Brain microvascular endothelial cell (primary cell): ENCODE data around the gene ZNF83.
"Not testable (repeated sequence)": the region's sequence is repeated elsewhere in the genome, so short reads cannot be mapped to it uniquely, and the experiment has no call there.

Experiments used
- DNase-seq: peaks from one replicate; pipeline ENCODE4 v3.0.0-alpha.2; 2020
- H3K27ac ChIP-seq: fragments of 250-450 bp; sonication (Bioruptor Pico); 2 replicates; pipeline ENCODE4 v1.5.1; 2020; ENCODE audit warnings: mild to moderate bottlenecking, moderate library complexity
- H3K27me3 ChIP-seq: fragments of 250-450 bp; sonication (Bioruptor Pico); replicated peaks from 2 replicates; pipeline ENCODE4 v1.5.1; 2020; ENCODE audit warnings: mild to moderate bottlenecking
- H3K36me3 ChIP-seq: fragments of 250-450 bp; sonication (Bioruptor Pico); replicated peaks from 2 replicates; pipeline ENCODE4 v1.5.1; 2020; ENCODE audit warnings: mild to moderate bottlenecking
- H3K4me3 ChIP-seq: 2 replicates; pipeline ENCODE4 v1.5.1; 2011; ENCODE audit warnings: low read depth, mild to moderate bottlenecking, control low read depth, low read length, moderate library complexity
- in situ Hi-C: cut with HindIII; loops from 2 replicates; pipeline ENCODE4 v1.10.0; 2017; ENCODE audit warnings: low sequenced_read_pairs, low pct_ligation_motif_present
- TF ChIP-seq, protein P1 (sequence below): IDR thresholded peaks from 2 replicates; pipeline ENCODE4 v1.5.1; 2011; ENCODE audit warnings: low read depth, mild to moderate bottlenecking, moderate library complexity, low read length, control low read depth, inconsistent platforms; ENCODE audit errors: missing control alignments

The ZNF83 gene

DNA sequence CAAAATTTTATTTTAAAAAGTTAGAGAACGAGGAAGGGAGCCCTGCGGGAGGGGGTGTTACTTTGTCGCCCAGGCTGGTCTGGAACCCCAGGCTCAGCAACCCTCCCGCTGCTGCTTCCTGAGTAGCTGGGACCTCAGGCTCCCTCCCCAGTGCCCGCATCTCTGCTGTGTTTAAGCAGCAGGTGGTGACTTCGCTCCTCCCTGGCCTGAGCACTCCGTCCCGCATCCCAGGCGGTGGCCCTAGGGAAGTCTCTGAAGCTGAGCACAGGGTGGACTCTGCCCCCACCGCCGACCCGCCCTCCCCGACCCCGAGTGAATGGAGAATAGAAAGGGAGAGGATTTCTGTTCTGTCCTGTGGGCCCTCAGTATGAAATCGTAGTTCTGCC is 37.5 kb downstream of the ZNF83 start:
- Histone ChIP-seq H3K4me3 (peak overlapping the region; percentile 64), H3K27me3 (no peaks in the 10 kb centered on the region), H3K36me3 (no peaks in the 10 kb centered on the region), H3K27ac (no peak overlapping the region)
- in situ Hi-C loops: no loop called here
- no peak for DNase-seq
- TF ChIP-seq, protein P1, sequence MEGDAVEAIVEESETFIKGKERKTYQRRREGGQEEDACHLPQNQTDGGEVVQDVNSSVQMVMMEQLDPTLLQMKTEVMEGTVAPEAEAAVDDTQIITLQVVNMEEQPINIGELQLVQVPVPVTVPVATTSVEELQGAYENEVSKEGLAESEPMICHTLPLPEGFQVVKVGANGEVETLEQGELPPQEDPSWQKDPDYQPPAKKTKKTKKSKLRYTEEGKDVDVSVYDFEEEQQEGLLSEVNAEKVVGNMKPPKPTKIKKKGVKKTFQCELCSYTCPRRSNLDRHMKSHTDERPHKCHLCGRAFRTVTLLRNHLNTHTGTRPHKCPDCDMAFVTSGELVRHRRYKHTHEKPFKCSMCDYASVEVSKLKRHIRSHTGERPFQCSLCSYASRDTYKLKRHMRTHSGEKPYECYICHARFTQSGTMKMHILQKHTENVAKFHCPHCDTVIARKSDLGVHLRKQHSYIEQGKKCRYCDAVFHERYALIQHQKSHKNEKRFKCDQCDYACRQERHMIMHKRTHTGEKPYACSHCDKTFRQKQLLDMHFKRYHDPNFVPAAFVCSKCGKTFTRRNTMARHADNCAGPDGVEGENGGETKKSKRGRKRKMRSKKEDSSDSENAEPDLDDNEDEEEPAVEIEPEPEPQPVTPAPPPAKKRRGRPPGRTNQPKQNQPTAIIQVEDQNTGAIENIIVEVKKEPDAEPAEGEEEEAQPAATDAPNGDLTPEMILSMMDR: no peak

DNA sequence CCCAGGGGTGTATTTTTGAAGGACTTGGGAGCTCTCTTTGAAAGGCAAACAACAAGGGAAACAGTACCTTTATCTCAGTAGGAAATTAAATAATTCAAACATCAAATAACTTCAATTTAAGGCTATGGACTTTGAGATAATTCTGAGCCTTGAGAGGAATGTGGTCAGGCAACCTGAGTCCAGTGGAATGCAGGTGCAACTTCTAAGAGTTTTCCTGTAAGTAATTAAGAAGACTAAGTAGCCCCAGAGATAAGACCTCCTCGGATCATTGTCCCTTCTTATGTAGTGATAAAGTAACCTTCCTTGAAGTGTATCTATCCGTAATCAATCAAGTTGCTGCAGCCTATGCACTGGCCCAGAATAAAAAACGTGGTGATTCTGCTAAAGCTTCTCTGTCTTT is 38.9 kb downstream of the ZNF83 start:
- H3K36me3 ChIP-seq: no peaks in the 10 kb centered on the region
- no peaks in the 10 kb centered on the region for H3K27me3 ChIP-seq
- H3K4me3 ChIP-seq: no peak overlapping the region
- in situ Hi-C loops: no loop called here
- H3K27ac ChIP-seq: no peak overlapping the region
- TF ChIP-seq, protein P1: no peak
- no peak for DNase-seq

DNA sequence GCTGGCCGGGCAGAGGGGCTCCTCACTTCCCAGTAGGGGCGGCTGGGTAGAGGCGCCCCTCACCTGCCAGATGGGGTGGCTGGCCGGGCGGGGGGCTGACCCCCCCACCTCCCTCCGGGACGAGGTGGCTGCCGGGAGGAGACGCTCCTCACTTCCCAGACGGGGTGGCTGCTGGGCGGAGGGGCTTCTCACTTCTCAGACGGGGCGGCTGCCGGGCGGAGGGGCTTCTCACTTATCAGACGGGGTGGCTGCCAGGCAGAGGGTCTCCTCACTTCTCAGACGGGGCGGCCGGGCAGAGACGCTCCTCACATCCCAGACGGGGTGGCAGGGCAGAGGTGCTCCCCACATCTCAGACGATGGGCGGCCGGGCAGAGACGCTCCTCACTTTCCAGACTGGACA is 44.7 kb downstream of the ZNF83 start:
- in situ Hi-C loops, H3K27ac ChIP-seq, DNase-seq, H3K27me3 ChIP-seq, H3K36me3 ChIP-seq, H3K4me3 ChIP-seq: not testable (repeated sequence)

DNA sequence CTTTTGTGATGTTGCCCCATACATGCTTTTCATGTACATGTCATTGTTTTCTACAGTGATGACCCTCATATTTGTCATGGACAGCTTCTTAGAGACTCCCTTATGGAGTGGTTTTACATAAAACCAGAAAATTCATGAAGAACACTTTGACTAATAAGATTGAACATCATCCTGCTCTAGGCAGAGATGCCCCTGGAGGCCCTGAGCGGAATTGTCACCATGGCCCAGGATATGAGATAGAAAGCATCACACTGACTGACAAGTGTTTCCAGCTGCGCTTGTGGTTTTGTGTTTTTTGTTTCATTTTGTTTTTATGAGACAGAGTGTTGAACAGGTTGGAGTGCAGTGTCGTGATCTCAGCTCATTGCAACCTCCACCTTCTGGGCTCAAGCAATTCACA is 45.9 kb downstream of the ZNF83 start:
- Histone ChIP-seq H3K4me3 (no peak overlapping the region), H3K27me3 (no peaks in the 10 kb centered on the region), H3K36me3 (peaks cover 5% of the 10 kb centered on the region), H3K27ac (no peak overlapping the region)
- TF ChIP-seq, protein P1: no peak
- in situ Hi-C loops: no loop called here
- no peak for DNase-seq

DNA sequence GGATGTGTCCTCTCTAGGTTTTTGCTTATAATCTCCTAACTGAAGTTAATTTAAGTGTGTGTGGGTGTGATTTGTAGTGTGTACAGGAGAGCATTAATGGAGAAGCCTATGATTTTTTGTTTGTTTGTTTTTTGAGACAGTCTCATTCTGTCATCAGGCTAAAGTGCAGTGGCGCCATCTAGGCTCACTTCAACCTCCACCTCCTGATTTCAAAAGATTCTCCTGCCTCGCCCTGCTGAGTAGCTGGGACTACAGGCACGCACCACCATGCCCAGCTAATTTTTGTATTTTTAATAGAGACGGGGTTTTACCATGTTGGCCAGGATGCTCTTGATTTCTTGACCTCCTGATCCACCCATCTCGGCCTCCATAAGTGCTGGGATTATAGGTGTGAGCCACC is 47.4 kb downstream of the ZNF83 start:
- no peak for DNase-seq

DNA sequence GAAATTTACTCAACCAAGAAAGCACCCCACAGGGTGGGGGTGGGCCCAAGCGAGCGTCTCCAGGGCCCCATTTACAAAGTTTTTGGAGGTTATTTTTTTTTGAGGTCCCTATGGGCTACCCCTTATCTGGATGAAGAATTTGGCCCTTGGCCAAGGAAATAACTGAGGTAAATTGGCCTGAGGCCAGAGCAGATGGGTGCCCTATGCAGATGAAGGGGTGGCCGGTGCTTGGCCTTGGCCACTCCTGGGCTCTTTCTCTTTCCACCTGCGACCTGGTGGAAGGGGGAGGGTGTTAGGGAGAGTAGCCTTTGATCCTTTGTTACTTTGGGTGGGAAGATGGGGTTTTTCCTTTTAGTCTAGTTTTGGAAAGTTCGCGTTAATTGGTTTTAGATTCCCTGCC is 52.6 kb downstream of the ZNF83 start:
- Histone ChIP-seq H3K4me3 (no peak overlapping the region), H3K36me3 (peaks cover 29% of the 10 kb centered on the region), H3K27me3 (no peaks in the 10 kb centered on the region), H3K27ac (no peak overlapping the region)
- no peak for DNase-seq
- TF ChIP-seq, protein P1: no peak
- in situ Hi-C loops: no loop called here

More for the DNA sequence above, 47.4 kb downstream of the ZNF83 start:
- Histone ChIP-seq H3K27ac (no peak overlapping the region), H3K4me3 (no peak overlapping the region), H3K36me3 (peaks cover 5% of the 10 kb centered on the region), H3K27me3 (no peaks in the 10 kb centered on the region)
- TF ChIP-seq, protein P1: no peak
- in situ Hi-C loops: no loop called here
